Astrocyte of the spinal cord (primary cell): ENCODE data around the gene URB1.

Experiments
- DNase-seq: peaks from one replicate; pipeline ENCODE4 v3.0.0; 2011; ENCODE audit warnings: low read depth, low spot score
- H3K4me3 ChIP-seq: 2 replicates; pipeline ENCODE4 v1.5.1; 2011; ENCODE audit warnings: low read depth, mild to moderate bottlenecking, low read length, moderate library complexity
- in situ Hi-C: cut with HindIII; loops from 2 replicates; pipeline ENCODE4 v1.10.0; 2017; ENCODE audit warnings: low sequenced_read_pairs
- TF ChIP-seq, protein P1 (sequence below): IDR thresholded peaks from 2 replicates; pipeline ENCODE4 v1.5.1; 2012; ENCODE audit warnings: low read depth, mild to moderate bottlenecking, low read length, inconsistent platforms

URB1 gene

DNA sequence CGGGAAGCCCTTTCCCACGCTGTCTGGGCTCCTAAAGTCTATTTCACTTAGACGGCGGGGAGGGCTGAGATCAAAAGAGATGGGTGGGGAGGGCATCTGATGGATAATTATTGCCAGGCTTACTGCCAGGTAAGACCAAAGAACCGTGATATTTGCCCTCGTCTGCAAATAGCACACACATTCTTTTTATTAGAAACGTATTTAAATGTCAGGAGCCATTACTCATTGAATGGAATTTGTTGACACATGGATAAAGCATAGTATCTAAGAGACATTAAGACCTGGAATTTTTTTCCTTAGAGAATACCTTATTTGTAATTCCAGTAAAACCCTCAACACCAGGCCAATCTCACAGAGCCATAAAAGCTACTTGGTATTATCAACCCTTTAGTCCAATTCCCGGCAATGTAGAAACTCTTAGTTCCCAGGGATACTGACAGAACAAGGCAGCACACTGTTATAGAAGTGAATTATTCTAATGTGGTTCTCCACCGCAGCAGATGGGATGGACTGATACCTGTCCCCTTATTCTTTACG lies 10.6 kb downstream of the URB1 start:
- TF ChIP-seq, protein P1, sequence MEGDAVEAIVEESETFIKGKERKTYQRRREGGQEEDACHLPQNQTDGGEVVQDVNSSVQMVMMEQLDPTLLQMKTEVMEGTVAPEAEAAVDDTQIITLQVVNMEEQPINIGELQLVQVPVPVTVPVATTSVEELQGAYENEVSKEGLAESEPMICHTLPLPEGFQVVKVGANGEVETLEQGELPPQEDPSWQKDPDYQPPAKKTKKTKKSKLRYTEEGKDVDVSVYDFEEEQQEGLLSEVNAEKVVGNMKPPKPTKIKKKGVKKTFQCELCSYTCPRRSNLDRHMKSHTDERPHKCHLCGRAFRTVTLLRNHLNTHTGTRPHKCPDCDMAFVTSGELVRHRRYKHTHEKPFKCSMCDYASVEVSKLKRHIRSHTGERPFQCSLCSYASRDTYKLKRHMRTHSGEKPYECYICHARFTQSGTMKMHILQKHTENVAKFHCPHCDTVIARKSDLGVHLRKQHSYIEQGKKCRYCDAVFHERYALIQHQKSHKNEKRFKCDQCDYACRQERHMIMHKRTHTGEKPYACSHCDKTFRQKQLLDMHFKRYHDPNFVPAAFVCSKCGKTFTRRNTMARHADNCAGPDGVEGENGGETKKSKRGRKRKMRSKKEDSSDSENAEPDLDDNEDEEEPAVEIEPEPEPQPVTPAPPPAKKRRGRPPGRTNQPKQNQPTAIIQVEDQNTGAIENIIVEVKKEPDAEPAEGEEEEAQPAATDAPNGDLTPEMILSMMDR = no peak
- H3K4me3 ChIP-seq = no peak overlapping the region
- DNase-seq = peak; percentile 55
- in situ Hi-C loops = no loop called here

DNA sequence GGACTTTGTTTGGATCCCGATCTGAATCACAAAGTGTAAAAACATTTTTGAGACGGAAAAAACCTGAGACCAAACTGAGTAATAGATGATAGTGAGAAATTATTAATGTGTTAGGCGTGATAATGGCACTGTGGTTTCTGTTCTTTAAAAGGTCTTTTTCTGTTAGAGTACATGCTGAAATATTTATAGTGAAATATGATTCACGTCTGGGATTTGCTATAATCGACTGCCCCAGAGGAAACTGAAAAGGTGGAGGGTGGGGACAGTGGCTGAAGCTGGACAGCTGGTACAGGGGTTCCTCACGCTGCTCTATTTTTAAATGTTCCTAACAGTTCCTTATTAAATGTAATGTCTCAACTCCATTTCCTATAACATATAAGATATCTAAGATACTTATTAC lies 11.2 kb downstream of the URB1 start:
- H3K4me3 ChIP-seq = no peak overlapping the region
- TF ChIP-seq, protein P1 = no peak
- in situ Hi-C loops = no loop called here
- no peak for DNase-seq

DNA sequence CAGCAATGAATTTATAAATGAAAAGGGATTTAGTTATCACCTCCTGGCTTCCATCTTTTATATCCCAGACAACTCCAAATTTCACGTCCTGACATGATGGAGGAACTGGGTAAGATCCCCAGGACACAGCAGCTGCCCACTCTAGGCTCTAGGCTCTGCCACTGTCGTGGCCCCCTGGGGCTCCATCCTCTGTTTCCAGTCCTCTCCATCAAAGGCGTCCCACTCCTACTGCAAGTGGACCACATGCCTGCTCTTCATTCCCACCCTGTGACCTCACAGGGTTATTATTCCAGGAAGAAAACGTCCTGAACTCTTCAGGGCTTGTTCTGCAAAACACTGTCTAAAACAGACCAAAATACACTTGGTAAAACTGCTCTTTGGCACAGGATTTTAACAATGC lies 11.9 kb downstream of the URB1 start:
- in situ Hi-C loops = no loop called here
- TF ChIP-seq, protein P1 = no peak
- DNase-seq = peak; percentile 17
- H3K4me3 ChIP-seq = no peak overlapping the region

DNA sequence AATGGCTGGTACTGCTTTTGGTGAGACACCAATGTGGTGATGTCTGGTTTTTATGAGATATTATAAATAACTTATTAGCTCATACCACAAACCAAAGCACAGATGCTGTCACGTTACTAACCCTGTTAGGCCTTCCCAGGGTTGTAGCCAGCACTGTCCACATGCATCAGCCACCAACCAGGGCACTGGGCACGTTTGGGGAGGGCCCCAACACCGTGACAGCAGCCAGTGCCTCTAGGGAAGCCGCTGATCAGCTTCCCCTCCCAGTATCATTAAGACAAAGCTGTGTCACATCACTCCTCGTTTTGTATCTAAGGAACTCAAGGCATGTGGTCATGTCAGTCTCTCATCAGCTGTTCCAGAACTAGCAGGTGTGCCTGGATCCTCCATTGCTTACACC lies 13.9 kb downstream of the URB1 start:
- TF ChIP-seq, protein P1 = no peak
- DNase-seq = no peak
- no peak overlapping the region for H3K4me3 ChIP-seq
- in situ Hi-C loops = no loop called here

DNA sequence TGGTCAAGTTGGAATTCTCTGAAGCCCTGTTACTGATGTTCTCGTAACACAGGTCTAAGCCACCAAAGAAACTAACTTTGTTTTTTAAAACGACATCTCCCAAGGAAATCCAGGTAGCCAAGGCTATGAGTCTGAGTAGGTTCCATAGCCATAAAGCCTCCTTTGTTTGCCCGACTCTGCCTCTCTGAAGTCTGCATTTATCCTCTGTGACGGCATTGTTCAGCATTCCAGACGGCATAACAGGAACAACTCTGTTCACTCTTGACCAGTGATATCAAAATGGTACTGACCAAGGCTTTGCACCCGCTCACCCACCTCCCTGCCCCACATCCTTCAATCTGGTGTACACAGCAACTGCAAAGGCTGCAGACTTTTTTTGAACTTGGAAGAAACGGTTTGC lies 14.8 kb downstream of the URB1 start:
- no peak overlapping the region for H3K4me3 ChIP-seq
- DNase-seq = no peak
- in situ Hi-C loops = no loop called here
- TF ChIP-seq, protein P1 = no peak

DNA sequence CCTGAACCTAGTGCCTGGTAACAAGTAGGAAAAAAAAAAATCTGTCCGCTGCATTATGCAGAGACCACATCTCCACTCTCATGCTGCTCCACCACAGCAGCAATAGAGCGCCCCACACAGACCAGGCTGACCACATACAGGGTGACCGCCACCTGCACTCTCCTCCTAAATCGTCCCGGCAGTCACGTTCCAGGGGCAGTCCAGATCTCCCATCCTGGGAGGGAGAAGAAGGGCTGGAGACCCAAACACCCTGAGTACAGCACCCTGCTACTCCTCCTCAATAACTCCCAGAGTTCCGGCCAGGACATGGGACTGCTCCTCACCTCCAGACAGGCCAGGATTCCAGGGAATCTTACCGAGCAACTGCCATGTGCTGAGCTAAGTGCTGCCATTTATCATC lies 15.3 kb downstream of the URB1 start:
- no peak for DNase-seq
- TF ChIP-seq, protein P1 = no peak
- in situ Hi-C loops = no loop called here
- no peak overlapping the region for H3K4me3 ChIP-seq

DNA sequence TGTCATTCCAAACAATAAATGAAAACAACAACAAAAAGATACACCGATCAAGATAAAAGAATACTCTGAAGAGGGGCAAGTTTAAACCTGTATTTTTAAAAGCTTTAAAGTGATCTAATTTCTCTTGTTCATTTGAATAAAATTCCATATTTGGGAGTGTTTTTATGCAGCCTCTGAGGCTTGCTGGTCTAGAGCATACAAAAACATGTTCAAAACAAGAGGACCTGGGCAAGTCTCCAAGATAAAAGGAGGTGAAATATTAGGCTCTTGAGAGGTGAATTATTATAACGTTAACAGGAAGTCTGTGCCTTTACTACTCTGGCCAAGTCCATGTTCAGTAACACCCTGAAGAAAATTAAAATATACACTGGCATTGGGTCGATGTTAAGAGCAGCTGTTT lies 20.1 kb downstream of the URB1 start:
- TF ChIP-seq, protein P1 = no peak
- in situ Hi-C loops = no loop called here
- no peak overlapping the region for H3K4me3 ChIP-seq
- peak; percentile 35 for DNase-seq
